Right lobe of liver (tissue), 6 donors: ENCODE results near the gene GFOD1. TPM values are rescaled to one million over a fixed set of nuclear protein-coding genes. Genes with fewer than 3 reads are reported as not detected.
A peak's percentile ranks its signal among the peaks of the same experiment; 100 is the strongest.

Source experiments
- ATAC-seq, 4 donors: fragments of 200-7000 bp; cut with Tn5 transposase; one replicate each; pipeline ENCODE4 v1.9.1; 2020; ENCODE audit warnings: mild to moderate bottlenecking in 4 of 4, moderate library complexity in 4 of 4
- DNase-seq, 3 donors: peaks; one replicate each; pipeline ENCODE4 v3.0.0-alpha.2; 2020
- H3K27ac ChIP-seq, 3 donors: fragments of 200-600 bp; one replicate each; pipeline ENCODE4 v1.8.0; 2022
- H3K27me3 ChIP-seq, 2 donors: fragments of 200-600 bp; one replicate each; pipeline ENCODE4 v1.8.0; 2022
- H3K36me3 ChIP-seq, 4 donors: fragments of 200-600 bp; sonication (generic) in 1 of 4; one replicate each; pipeline versions ENCODE4 v1.5.1 to v1.8.0; 2017 to 2022; ENCODE audit warnings: control low read depth in 1 of 4
- H3K4me1 ChIP-seq, 4 donors: fragments of 200-600 bp; sonication (generic) in 1 of 4; one replicate each; pipeline versions ENCODE4 v1.5.1 to v1.8.0; 2017 to 2022; ENCODE audit warnings: control low read depth in 1 of 4
- H3K4me3 ChIP-seq, 3 donors: fragments of 200-600 bp; one replicate each; pipeline ENCODE4 v1.8.0; 2022
- H3K9me3 ChIP-seq, 4 donors: fragments of 200-600 bp; sonication (generic) in 1 of 4; one replicate each; pipeline versions ENCODE4 v1.5.1 to v1.8.0; 2017 to 2022; ENCODE audit warnings: control low read depth in 1 of 4
- POLR2A ChIP-seq: fragments of 450-650 bp; IDR thresholded peaks from one replicate; pipeline ENCODE4 v1.6.1; 2017; ENCODE audit warnings: antibody characterized with exemption, mild to moderate bottlenecking
- WGBS: methylation state at CpG from one replicate; pipeline ENCODE4 v1.1.6; 2018; ENCODE audit warnings: low coverage, low lambda C conversion rate; ENCODE audit not compliant: insufficient coverage; ENCODE audit errors: missing lambda C conversion rate; 5-methylcytosine and 5-hydroxymethylcytosine counted together
- intact Hi-C, 2 donors: fragments of 100-400 bp; cut with DNase I; formaldehyde crosslinking; loops; one replicate each; pipeline versions ENCODE4 v1.11.2 to v1.14.1; 2022
- total RNA-seq, 6 experiments: library from RNA; depleted of rRNA in 2 of 6; stranded (reverse); fragments of >200 nt in 2 of 6; fragmentation: NEBNext Ultra II Directional in 3 of 6; extraction: Animal tissue kit (Norgen Biotek cat#: 25700) in 3 of 6; gene quantifications; one replicate each; pipeline versions ENCODE4 v1.1.0 to v1.2.4, GENCODE V29; 2016 to 2023
- TF ChIP-seq, protein P1 (sequence below), 4 donors: fragments of 200-600 bp in 3 of 4; fragments of 450-650 bp in 1 of 4; IDR thresholded peaks; one replicate each; pipeline versions ENCODE4 v1.5.1 to v1.8.0; 2016 to 2022; ENCODE audit warnings: antibody characterized with exemption in 4 of 4, mild to moderate bottlenecking in 2 of 4
- donor health status: DM: no; HTN: yes; CAD: no.
- donor health status: DM: no; HTN: no; CAD: no.
- donor health status: DM: no; HTN: no; CAD: no.
- donor health status: DM: no; HTN: yes; CAD: no.
- donor health status: DM: no; HTN: yes; CAD: no.

Gene GFOD1
- total RNA-seq, 6 experiments from 2014 or later, result 5.4 to 8.5 (median 7.5) TPM

DNA sequence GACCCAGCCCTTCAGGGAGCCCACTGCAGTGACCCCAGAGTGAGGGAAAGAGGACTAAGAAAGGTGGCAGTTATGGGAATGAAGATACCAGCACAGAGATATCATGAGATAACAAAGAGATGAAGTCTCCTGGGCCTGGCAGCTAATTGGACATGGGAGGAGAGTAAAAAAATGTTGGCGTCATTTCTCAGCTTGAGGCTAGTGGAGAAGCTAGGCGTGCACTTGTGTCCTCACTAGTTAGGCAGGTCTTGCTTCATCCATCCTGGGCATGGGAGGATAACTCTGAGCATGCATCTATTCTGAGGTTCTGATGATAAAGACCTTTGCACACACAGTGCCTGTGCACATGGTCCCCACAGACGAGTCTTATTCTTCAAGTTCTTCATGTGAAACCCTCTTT is 4.1 kb upstream of the GFOD1 start:
- Histone ChIP-seq H3K9me3 (no peaks in the 10 kb centered on the region), H3K27ac (no peak overlapping the region), H3K36me3 (no peaks in the 10 kb centered on the region), H3K27me3 (no peaks in the 10 kb centered on the region), H3K4me1 (peaks cover 0 to 5% (median 0%) of the 10 kb centered on the region in 4 donors), H3K4me3 (no peak overlapping the region)
- DNase-seq, result no peak
- no peak for ATAC-seq
- TF ChIP-seq, protein P1, sequence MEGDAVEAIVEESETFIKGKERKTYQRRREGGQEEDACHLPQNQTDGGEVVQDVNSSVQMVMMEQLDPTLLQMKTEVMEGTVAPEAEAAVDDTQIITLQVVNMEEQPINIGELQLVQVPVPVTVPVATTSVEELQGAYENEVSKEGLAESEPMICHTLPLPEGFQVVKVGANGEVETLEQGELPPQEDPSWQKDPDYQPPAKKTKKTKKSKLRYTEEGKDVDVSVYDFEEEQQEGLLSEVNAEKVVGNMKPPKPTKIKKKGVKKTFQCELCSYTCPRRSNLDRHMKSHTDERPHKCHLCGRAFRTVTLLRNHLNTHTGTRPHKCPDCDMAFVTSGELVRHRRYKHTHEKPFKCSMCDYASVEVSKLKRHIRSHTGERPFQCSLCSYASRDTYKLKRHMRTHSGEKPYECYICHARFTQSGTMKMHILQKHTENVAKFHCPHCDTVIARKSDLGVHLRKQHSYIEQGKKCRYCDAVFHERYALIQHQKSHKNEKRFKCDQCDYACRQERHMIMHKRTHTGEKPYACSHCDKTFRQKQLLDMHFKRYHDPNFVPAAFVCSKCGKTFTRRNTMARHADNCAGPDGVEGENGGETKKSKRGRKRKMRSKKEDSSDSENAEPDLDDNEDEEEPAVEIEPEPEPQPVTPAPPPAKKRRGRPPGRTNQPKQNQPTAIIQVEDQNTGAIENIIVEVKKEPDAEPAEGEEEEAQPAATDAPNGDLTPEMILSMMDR (IDR thresholded peaks at IDR 0.05), result no peak
- TF ChIP-seq POLR2A, result no peak
- WGBS, result 67% methylated on average over 1 of the region's 3 CpGs
- intact Hi-C loops, result no loop called here

DNA sequence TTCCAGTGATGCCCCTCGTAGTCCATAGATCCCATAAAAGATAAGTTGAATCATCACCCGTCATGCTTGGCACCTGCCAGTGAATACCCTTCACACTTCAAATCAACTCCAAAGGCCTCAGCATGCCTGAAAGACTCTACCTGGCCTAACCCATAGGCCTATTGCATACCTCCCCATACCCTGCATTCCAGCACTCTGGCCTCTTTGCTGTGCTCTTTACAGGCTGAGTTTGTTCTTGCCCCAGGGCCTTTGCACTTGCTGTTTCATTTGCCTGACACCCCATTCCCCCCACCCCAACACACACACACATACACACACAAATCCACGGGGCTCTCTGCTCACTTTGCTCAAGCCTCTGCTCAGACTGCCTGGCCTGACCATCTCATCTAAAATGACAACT is 3.0 kb upstream of the GFOD1 start:
- Histone ChIP-seq H3K4me3 (no peak overlapping the region), H3K4me1 (peaks cover 0 to 5% (median 0%) of the 10 kb centered on the region in 4 donors), H3K9me3 (no peaks in the 10 kb centered on the region), H3K27ac (no peak overlapping the region), H3K27me3 (no peaks in the 10 kb centered on the region), H3K36me3 (no peaks in the 10 kb centered on the region)
- DNase-seq (no peak), ATAC-seq (no peak)
- intact Hi-C loops, result no loop called here
- WGBS, result 94% methylated on average over 3 of the region's 3 CpGs
- no peak for TF ChIP-seq POLR2A

DNA sequence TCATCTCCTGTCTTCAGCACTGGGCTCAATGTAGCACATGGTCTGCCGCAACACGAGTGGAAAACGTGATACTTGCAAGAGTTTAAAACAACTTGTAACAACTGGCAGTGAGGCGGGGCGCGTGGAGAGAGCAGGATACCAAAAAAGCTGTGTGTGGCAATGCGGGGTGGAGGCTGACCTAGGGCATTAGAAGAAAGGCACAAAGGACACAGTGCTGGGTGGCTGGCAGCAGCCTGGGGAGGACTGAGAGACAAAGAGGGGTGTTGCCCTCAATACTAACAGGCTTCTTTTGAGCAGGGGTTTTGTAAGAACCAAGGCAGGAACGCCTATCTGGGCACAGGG is 1.5 kb upstream of the GFOD1 start:
- intact Hi-C loops, result loop anchor here (10.0 kb wide), 2 partner anchors 74 to 86 kb away; partner anchors contain the start of gene SIRT5 (in 1 of the 2)
- DNase-seq (peak in 2 of 3 donors; percentile 63 to 79), ATAC-seq (peak in 1 of 4 donors; percentile 24)
- no peak overlapping the region for H3K4me3 ChIP-seq
- WGBS, result 46% methylated on average over 8 of the region's 8 CpGs
- peak overlapping the region in 1 of 3 donors; percentile 4 for H3K27ac ChIP-seq
- TF ChIP-seq, protein P1 (IDR thresholded peaks at IDR 0.05), result no peak
- no peak for TF ChIP-seq POLR2A
- H3K27me3 ChIP-seq, result no peaks in the 10 kb centered on the region
- peaks cover 0 to 21% (median 4%) of the 10 kb centered on the region in 4 donors for H3K4me1 ChIP-seq
- no peaks in the 10 kb centered on the region for H3K36me3 ChIP-seq
- no peaks in the 10 kb centered on the region for H3K9me3 ChIP-seq

DNA sequence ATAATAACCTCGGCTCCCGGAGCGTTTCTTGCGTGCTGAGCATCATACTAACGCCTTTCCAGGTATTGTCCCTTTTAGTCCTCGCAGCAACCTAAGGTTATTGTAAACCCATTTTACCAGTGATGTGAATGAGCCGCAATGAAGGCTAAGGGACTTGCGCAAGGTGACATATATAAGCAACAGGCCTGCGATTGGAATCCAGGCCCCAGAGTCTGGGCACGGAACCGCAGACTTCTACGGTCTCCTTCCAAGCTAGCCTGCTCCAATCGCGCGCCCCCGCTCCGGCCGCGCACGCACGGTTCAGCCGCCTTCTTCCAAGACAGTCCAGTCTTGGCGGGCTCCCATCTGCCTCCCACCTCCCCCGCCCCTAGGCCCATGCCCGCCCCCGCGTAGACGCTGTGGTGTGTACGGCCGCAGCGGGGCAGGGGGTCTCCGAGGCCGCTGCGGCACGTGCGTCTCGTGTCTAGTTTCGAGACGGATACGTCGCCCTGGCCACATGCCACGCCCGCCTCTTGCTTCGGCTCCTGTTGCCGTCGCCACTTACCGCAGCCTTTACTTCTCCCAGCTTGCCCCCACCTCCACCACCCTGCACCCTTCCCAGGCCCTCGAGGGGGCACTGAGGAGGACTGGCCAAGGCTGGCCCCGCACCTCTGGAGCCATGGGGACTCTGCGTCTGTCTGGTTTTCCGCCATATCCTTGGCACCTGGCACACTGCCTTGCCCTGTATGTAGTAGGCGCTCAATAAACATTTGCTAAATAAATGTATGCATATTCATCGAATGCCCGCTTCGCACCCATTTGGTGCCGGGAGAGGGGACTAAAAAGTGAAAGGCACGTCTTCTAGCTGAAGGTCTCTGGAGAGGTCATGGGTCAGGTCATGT is 855 bp upstream of the GFOD1 start:
- Histone ChIP-seq H3K27me3 (no peaks in the 10 kb centered on the region), H3K27ac (peak overlapping the region; percentile 4 to 48 (median 47)), H3K36me3 (no peaks in the 10 kb centered on the region), H3K4me3 (peak overlapping the region; percentile 26 to 62 (median 57)), H3K4me1 (peaks cover 0 to 26% (median 4%) of the 10 kb centered on the region in 4 donors), H3K9me3 (no peaks in the 10 kb centered on the region)
- intact Hi-C loops, result loop anchor here (10.0 kb wide), 2 partner anchors 73 to 87 kb away; partner anchors contain the start of gene SIRT5 (in 1 of the 2)
- DNase-seq (peak; percentile 60 to 69 (median 61)), ATAC-seq (peak in 1 of 4 donors; percentile 1)
- 22% methylated on average over 26 of the region's 57 CpGs for WGBS
- no peak for TF ChIP-seq POLR2A
- TF ChIP-seq, protein P1 (IDR thresholded peaks at IDR 0.05), result peak in 1 of 4 donors; percentile 9

DNA sequence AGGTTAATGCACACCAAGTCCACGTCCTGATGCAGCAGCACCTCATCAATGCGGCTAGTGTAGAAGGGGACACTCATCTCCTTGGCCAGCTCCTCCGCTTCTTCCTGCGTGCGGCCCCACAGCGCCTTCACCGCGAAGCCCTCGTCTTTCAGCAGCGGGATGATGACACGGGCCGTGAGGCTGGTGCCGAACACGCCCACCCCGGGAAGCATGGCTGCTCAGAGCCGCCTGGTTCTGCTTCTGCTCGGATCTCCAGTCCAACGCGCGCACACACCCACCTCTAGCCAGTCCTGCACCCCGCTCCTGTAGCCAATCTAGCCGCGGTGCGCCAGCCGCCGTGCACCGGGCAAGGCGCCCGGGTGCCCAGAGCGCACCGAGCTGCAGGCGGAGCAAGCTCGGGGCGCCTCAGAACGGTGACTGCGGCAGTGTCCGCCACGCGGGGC is 700 bp downstream of the GFOD1 start:
- Histone ChIP-seq H3K9me3 (no peaks in the 10 kb centered on the region), H3K36me3 (no peaks in the 10 kb centered on the region), H3K4me3 (peak overlapping the region; percentile 68 to 89 (median 86)), H3K27me3 (no peaks in the 10 kb centered on the region), H3K27ac (peak overlapping the region; percentile 88 to 96 (median 90)), H3K4me1 (peaks cover 0 to 28% (median 5%) of the 10 kb centered on the region in 4 donors)
- intact Hi-C loops, result loop anchor here (10.0 kb wide), 2 partner anchors 72 to 88 kb away; partner anchors contain the start of gene SIRT5 (in 1 of the 2)
- no peak for TF ChIP-seq POLR2A
- TF ChIP-seq, protein P1 (IDR thresholded peaks at IDR 0.05), result no peak
- DNase-seq, result peak; percentile 64 to 79 (median 74)
- no CpG with 5 or more reads among the region's 39 CpGs for WGBS
- ATAC-seq, result peak; percentile 18 to 48 (median 42)
